Activated naive CD4-positive, alpha-beta T cell treated with anti-CD3 and anti-CD28 coated beads, Interleukin-2, amount 50 U/mL, for 72 hours (primary cell): ENCODE results near the gene FAM227B. TPM values are rescaled to one million over a fixed set of nuclear protein-coding genes. Genes with fewer than 3 reads are reported as not detected.
"Not testable (repeated sequence)": the region's sequence is repeated elsewhere in the genome, so short reads cannot be mapped to it uniquely, and the experiment has no call there.

Experiments used
- ATAC-seq, 2 donors: fragments of 150-1000 bp; cut with Tn5 transposase; 2 replicates each; pipeline ENCODE4 v1.10.0; 2021; ENCODE audit warnings: mild to moderate bottlenecking in 2 of 2, moderate library complexity in 2 of 2
- DNase-seq, 2 donors: peaks; one replicate each; pipeline ENCODE4 v3.0.0; 2021 to 2022; ENCODE audit warnings: low spot score in 2 of 2
- H3K27ac Mint-ChIP-seq, 2 donors: one replicate each; pipeline ENCODE4 v1.8.0; 2022; ENCODE audit warnings: mild to moderate bottlenecking in 2 of 2, mixed read lengths in 2 of 2
- H3K36me3 Mint-ChIP-seq, 2 donors: one replicate each; pipeline ENCODE4 v1.8.0; 2022; ENCODE audit warnings: mixed read lengths in 2 of 2
- H3K9me3 Mint-ChIP-seq, 2 donors: one replicate each; pipeline ENCODE4 v1.8.0; 2022; ENCODE audit warnings: mixed read lengths in 2 of 2
- total RNA-seq, 2 donors: library from RNA; stranded (reverse); gene quantifications; one replicate each; pipeline ENCODE4 v1.2.3, GENCODE V29; 2022

Gene FAM227B
- total RNA-seq, 2 donors from 2014 or later: 3.0 to 3.6 TPM

- H3K9me3 Mint-ChIP-seq: no peaks in the 10 kb centered on the region
- DNase-seq (no peak), ATAC-seq (no peak)
- H3K27ac Mint-ChIP-seq: no peak overlapping the region
- no peaks in the 10 kb centered on the region for H3K36me3 Mint-ChIP-seq
These were observed 183.9 kb downstream of the FAM227B start for GRCh38 chr15:49436751-49437150.

- DNase-seq (no peak), ATAC-seq (no peak)
- Mint-ChIP-seq H3K36me3 (no peaks in the 10 kb centered on the region), H3K27ac (no peak overlapping the region), H3K9me3 (no peaks in the 10 kb centered on the region)
These were observed 185.4 kb downstream of the FAM227B start for GRCh38 chr15:49435174-49435573.

- ATAC-seq (no peak), DNase-seq (no peak)
- no peaks in the 10 kb centered on the region for H3K9me3 Mint-ChIP-seq
- no peak overlapping the region for H3K27ac Mint-ChIP-seq
- no peaks in the 10 kb centered on the region for H3K36me3 Mint-ChIP-seq
These were observed 190.6 kb downstream of the FAM227B start for GRCh38 chr15:49430046-49430445.

GRCh38 chr15:49428409-49429095 lies 192.1 kb downstream of the FAM227B start:
- H3K9me3 Mint-ChIP-seq: no peaks in the 10 kb centered on the region
- ATAC-seq: no peak
- H3K36me3 Mint-ChIP-seq: no peaks in the 10 kb centered on the region
- H3K27ac Mint-ChIP-seq: no peak overlapping the region
- no peak for DNase-seq

GRCh38 chr15:49427372-49427771 lies 193.2 kb downstream of the FAM227B start:
- Mint-ChIP-seq H3K27ac (no peak overlapping the region), H3K36me3 (no peaks in the 10 kb centered on the region), H3K9me3 (no peaks in the 10 kb centered on the region)
- no peak for DNase-seq
- ATAC-seq: no peak

- ATAC-seq: no peak
- Mint-ChIP-seq H3K27ac (no peak overlapping the region), H3K9me3 (no peaks in the 10 kb centered on the region), H3K36me3 (no peaks in the 10 kb centered on the region)
- DNase-seq: no peak
These were observed 195.7 kb downstream of the FAM227B start for GRCh38 chr15:49424954-49425353.

GRCh38 chr15:49423901-49424550 lies 196.6 kb downstream of the FAM227B start:
- H3K27ac Mint-ChIP-seq: no peak overlapping the region
- ATAC-seq (no peak), DNase-seq (no peak)
- H3K36me3 Mint-ChIP-seq: no peaks in the 10 kb centered on the region
- no peaks in the 10 kb centered on the region for H3K9me3 Mint-ChIP-seq

- H3K36me3 Mint-ChIP-seq: no peaks in the 10 kb centered on the region
- DNase-seq: no peak
- no peaks in the 10 kb centered on the region for H3K9me3 Mint-ChIP-seq
- peak within 1 kb of the TSS; percentile 23 to 77 for H3K27ac Mint-ChIP-seq
- no peak for ATAC-seq
These were observed 197.6 kb downstream of the FAM227B start, which contains the start of gene FGF7 for GRCh38 chr15:49423021-49423420. FGF7 (plus strand) TSS chr15:49423242; CDS start chr15:49424298, 1,056 bp downstream.

GRCh38 chr15:49421991-49422390 lies 198.6 kb downstream of the FAM227B start:
- peak; percentile 40 to 47 for ATAC-seq
- Mint-ChIP-seq H3K36me3 (no peaks in the 10 kb centered on the region), H3K27ac (peak overlapping the region; percentile 23 to 77), H3K9me3 (no peaks in the 10 kb centered on the region)
- DNase-seq: peak in 1 of 2 donors; percentile 41

- ATAC-seq: no peak
- H3K36me3 Mint-ChIP-seq: no peaks in the 10 kb centered on the region
- DNase-seq: no peak
- no peak overlapping the region for H3K27ac Mint-ChIP-seq
- no peaks in the 10 kb centered on the region for H3K9me3 Mint-ChIP-seq
These were observed 201.8 kb downstream of the FAM227B start for GRCh38 chr15:49418811-49419210.

GRCh38 chr15:49415638-49416037 lies 205.0 kb downstream of the FAM227B start:
- no peak for DNase-seq

GRCh38 chr15:49415149-49415548 lies 205.5 kb downstream of the FAM227B start:
- Mint-ChIP-seq H3K9me3 (no peaks in the 10 kb centered on the region), H3K27ac (no peak overlapping the region), H3K36me3 (peaks cover 0 to 8% of the 10 kb centered on the region in 2 donors)
- ATAC-seq: no peak
- DNase-seq: no peak

More at GRCh38 chr15:49415638-49416037, 205.0 kb downstream of the FAM227B start:
- H3K9me3 Mint-ChIP-seq: no peaks in the 10 kb centered on the region
- no peak for ATAC-seq
- peaks cover 0 to 8% of the 10 kb centered on the region in 2 donors for H3K36me3 Mint-ChIP-seq
- no peak overlapping the region for H3K27ac Mint-ChIP-seq

GRCh38 chr15:49412797-49413196 lies 207.8 kb downstream of the FAM227B start:
- ATAC-seq (no peak), DNase-seq (no peak)
- Mint-ChIP-seq H3K9me3 (no peaks in the 10 kb centered on the region), H3K36me3 (peaks cover 0 to 8% of the 10 kb centered on the region in 2 donors), H3K27ac (no peak overlapping the region)

GRCh38 chr15:49410641-49411040 lies 210.0 kb downstream of the FAM227B start:
- DNase-seq: no peak
- no peak for ATAC-seq
- Mint-ChIP-seq H3K36me3 (peaks cover 0 to 8% of the 10 kb centered on the region in 2 donors), H3K27ac (no peak overlapping the region), H3K9me3 (no peaks in the 10 kb centered on the region)

- no peak overlapping the region for H3K27ac Mint-ChIP-seq
- H3K36me3 Mint-ChIP-seq: no peaks in the 10 kb centered on the region
- ATAC-seq (no peak), DNase-seq (no peak)
- peaks cover 6 to 17% of the 10 kb centered on the region in 2 donors for H3K9me3 Mint-ChIP-seq
These were observed 214.1 kb downstream of the FAM227B start for GRCh38 chr15:49406352-49407118.

GRCh38 chr15:49402515-49403296 lies 217.9 kb downstream of the FAM227B start:
- H3K36me3 Mint-ChIP-seq, H3K27ac Mint-ChIP-seq, DNase-seq, ATAC-seq: not testable (repeated sequence)
- H3K9me3 Mint-ChIP-seq: peaks cover 6 to 17% of the 10 kb centered on the region in 2 donors
